Right lobe of liver (tissue), 6 donors: ENCODE data around the gene HYI. TPM values are rescaled to one million over a fixed set of nuclear protein-coding genes. Genes with fewer than 3 reads are reported as not detected.
A peak's percentile ranks its signal among the peaks of the same experiment; 100 is the strongest.

Experiments
- ATAC-seq, 4 donors: fragments of 200-7000 bp; cut with Tn5 transposase; one replicate each; pipeline ENCODE4 v1.9.1; 2020; ENCODE audit warnings: mild to moderate bottlenecking in 4 of 4, moderate library complexity in 4 of 4
- DNase-seq, 3 donors: peaks; one replicate each; pipeline ENCODE4 v3.0.0-alpha.2; 2020
- H3K27ac ChIP-seq, 3 donors: fragments of 200-600 bp; one replicate each; pipeline ENCODE4 v1.8.0; 2022
- H3K27me3 ChIP-seq, 2 donors: fragments of 200-600 bp; one replicate each; pipeline ENCODE4 v1.8.0; 2022
- H3K36me3 ChIP-seq, 4 donors: fragments of 200-600 bp; sonication (generic) in 1 of 4; one replicate each; pipeline versions ENCODE4 v1.5.1 to v1.8.0; 2017 to 2022; ENCODE audit warnings: control low read depth in 1 of 4
- H3K4me1 ChIP-seq, 4 donors: fragments of 200-600 bp; sonication (generic) in 1 of 4; one replicate each; pipeline versions ENCODE4 v1.5.1 to v1.8.0; 2017 to 2022; ENCODE audit warnings: control low read depth in 1 of 4
- H3K4me3 ChIP-seq, 3 donors: fragments of 200-600 bp; one replicate each; pipeline ENCODE4 v1.8.0; 2022
- H3K9me3 ChIP-seq, 4 donors: fragments of 200-600 bp; sonication (generic) in 1 of 4; one replicate each; pipeline versions ENCODE4 v1.5.1 to v1.8.0; 2017 to 2022; ENCODE audit warnings: control low read depth in 1 of 4
- CTCF ChIP-seq, 4 donors: fragments of 200-600 bp in 3 of 4; fragments of 450-650 bp in 1 of 4; IDR thresholded peaks; one replicate each; pipeline versions ENCODE4 v1.5.1 to v1.8.0; 2016 to 2022; ENCODE audit warnings: antibody characterized with exemption in 4 of 4, mild to moderate bottlenecking in 2 of 4
- POLR2A ChIP-seq: fragments of 450-650 bp; IDR thresholded peaks from one replicate; pipeline ENCODE4 v1.6.1; 2017; ENCODE audit warnings: antibody characterized with exemption, mild to moderate bottlenecking
- WGBS: methylation state at CpG from one replicate; pipeline ENCODE4 v1.1.6; 2018; ENCODE audit warnings: low coverage, low lambda C conversion rate; ENCODE audit not compliant: insufficient coverage; ENCODE audit errors: missing lambda C conversion rate; 5-methylcytosine and 5-hydroxymethylcytosine counted together
- intact Hi-C, 2 donors: fragments of 100-400 bp; cut with DNase I; formaldehyde crosslinking; loops; one replicate each; pipeline versions ENCODE4 v1.11.2 to v1.14.1; 2022
- total RNA-seq, 6 experiments: library from RNA; depleted of rRNA in 2 of 6; stranded (reverse); fragments of >200 nt in 2 of 6; fragmentation: NEBNext Ultra II Directional in 3 of 6; extraction: Animal tissue kit (Norgen Biotek cat#: 25700) in 3 of 6; gene quantifications; one replicate each; pipeline versions ENCODE4 v1.1.0 to v1.2.4, GENCODE V29; 2016 to 2023
- donor health status: DM: no; HTN: yes; CAD: no.
- donor health status: DM: no; HTN: no; CAD: no.
- donor health status: DM: no; HTN: no; CAD: no.
- donor health status: DM: no; HTN: yes; CAD: no.
- donor health status: DM: no; HTN: yes; CAD: no.

Gene HYI
- total RNA-seq, 6 experiments from 2014 or later, result 33.8 to 52.9 (median 41.9) TPM

- ATAC-seq, result no peak
- H3K36me3 ChIP-seq, result peaks cover 2 to 60% (median 11%) of the 10 kb centered on the region in 4 donors
- H3K27me3 ChIP-seq, result no peaks in the 10 kb centered on the region
- no peaks in the 10 kb centered on the region for H3K9me3 ChIP-seq
- no CpG with 5 or more reads among the region's 4 CpGs for WGBS
- intact Hi-C loops, result no loop called here
- H3K4me1 ChIP-seq, result peaks cover 0 to 25% (median 8%) of the 10 kb centered on the region in 4 donors
- H3K4me3 ChIP-seq, result no peak overlapping the region
- peak in 2 of 3 donors; percentile 18 to 47 for DNase-seq
- no peak for TF ChIP-seq CTCF (IDR thresholded peaks at IDR 0.05)
- TF ChIP-seq POLR2A, result no peak
- H3K27ac ChIP-seq, result no peak overlapping the region
These were observed 7.4 kb downstream of the HYI start for GRCh38 chr1:43446388-43446740.

- TF ChIP-seq POLR2A (no peak), CTCF (IDR thresholded peaks at IDR 0.05) (no peak)
- no peak overlapping the region for H3K27ac ChIP-seq
- WGBS, result 85% methylated on average over 6 of the region's 10 CpGs
- peaks cover 2 to 55% (median 9%) of the 10 kb centered on the region in 4 donors for H3K36me3 ChIP-seq
- H3K9me3 ChIP-seq, result no peaks in the 10 kb centered on the region
- intact Hi-C loops, result no loop called here
- H3K4me1 ChIP-seq, result peaks cover 0 to 25% (median 8%) of the 10 kb centered on the region in 4 donors
- no peaks in the 10 kb centered on the region for H3K27me3 ChIP-seq
- H3K4me3 ChIP-seq, result no peak overlapping the region
- ATAC-seq (no peak), DNase-seq (peak; percentile 13 to 35 (median 26))
These were observed 7.9 kb downstream of the HYI start for GRCh38 chr1:43445606-43446387.

GRCh38 chr1:43444836-43445235 lies 8.9 kb downstream of the HYI start:
- no peaks in the 10 kb centered on the region for H3K27me3 ChIP-seq
- DNase-seq, result peak; percentile 33 to 49 (median 34)
- no peak for ATAC-seq
- H3K4me3 ChIP-seq, result no peak overlapping the region
- H3K4me1 ChIP-seq, result peaks cover 0 to 25% (median 8%) of the 10 kb centered on the region in 4 donors
- no peak overlapping the region for H3K27ac ChIP-seq
- H3K36me3 ChIP-seq, result peaks cover 0 to 50% (median 5%) of the 10 kb centered on the region in 4 donors
- TF ChIP-seq POLR2A, result no peak
- no peak for TF ChIP-seq CTCF (IDR thresholded peaks at IDR 0.05)
- no peaks in the 10 kb centered on the region for H3K9me3 ChIP-seq
- WGBS, result 71% methylated on average over 1 of the region's 1 CpG
- intact Hi-C loops, result no loop called here

- intact Hi-C loops, result no loop called here
- H3K4me1 ChIP-seq, result peaks cover 0 to 22% (median 7%) of the 10 kb centered on the region in 4 donors
- H3K4me3 ChIP-seq, result no peak overlapping the region
- H3K36me3 ChIP-seq, result peaks cover 0 to 54% (median 7%) of the 10 kb centered on the region in 4 donors
- no peaks in the 10 kb centered on the region for H3K27me3 ChIP-seq
- ATAC-seq, result no peak
- DNase-seq, result peak; percentile 11 to 28 (median 27)
- TF ChIP-seq CTCF (IDR thresholded peaks at IDR 0.05) (no peak), POLR2A (no peak)
- H3K9me3 ChIP-seq, result no peaks in the 10 kb centered on the region
- WGBS, result 89% methylated on average over 10 of the region's 13 CpGs
- H3K27ac ChIP-seq, result no peak overlapping the region
These were observed 9.4 kb downstream of the HYI start for GRCh38 chr1:43444151-43444828.
